Measurements from ENCODE around the gene TMEM117.

- TF ChIP-seq POLR2A (IDR thresholded peaks at IDR 0.05) (no peak), CTCF (IDR thresholded peaks at IDR 0.05) (no peak)
These were observed 181.3 kb downstream of the TMEM117 start for GRCh38 chr12:44017216-44017615.
